K562 (cell line): ENCODE measurements around the gene BIRC5. TPM values are rescaled to one million over a fixed set of nuclear protein-coding genes. Genes with fewer than 3 reads are reported as not detected.

Experiments used
- MCM3 ChIP-seq: fragments of 450-650 bp; IDR thresholded peaks from 2 replicates; pipeline ENCODE4 v1.6.1; 2016
- MYC ChIP-seq, 2 experiments: fragments of 250-450 bp in 1 of 2; sonication (Bioruptor Pico) in 1 of 2; IDR thresholded peaks; 2 replicates each; pipeline versions ENCODE4 v1.5.1 to v1.6.1; 2012 to 2021; ENCODE audit warnings: low read depth in 2 of 2, borderline replicate concordance in 1 of 2, improper control_type of control experiment in 1 of 2, low read length in 1 of 2, mild to moderate bottlenecking in 1 of 2, moderate library complexity in 1 of 2
- NFIC ChIP-seq: fragments of 450-650 bp; IDR thresholded peaks from 2 replicates; pipeline ENCODE4 v1.6.1; 2017; ENCODE audit warnings: mild to moderate bottlenecking, inconsistent platforms
- NFYB ChIP-seq: IDR thresholded peaks from 2 replicates; pipeline ENCODE4 v1.6.1; 2011; ENCODE audit warnings: mild to moderate bottlenecking, moderate library complexity; ENCODE audit not compliant: insufficient read length; ENCODE audit errors: extremely low read depth
- RB1 ChIP-seq: fragments of 450-650 bp; IDR thresholded peaks from 2 replicates; pipeline ENCODE4 v1.6.1; 2017; ENCODE audit warnings: low read depth, mild to moderate bottlenecking
- SAFB ChIP-seq: fragments of 200-400 bp; formaldehyde crosslinking; IDR thresholded peaks from 2 replicates; pipeline ENCODE4 v1.6.1; 2017; ENCODE audit warnings: low read depth, low read length, borderline replicate concordance
- SMAD4 ChIP-seq: fragments of 250-450 bp; sonication (Bioruptor Pico); conservative IDR thresholded peaks from 2 replicates; pipeline ENCODE4 v1.8.0; 2021; ENCODE audit warnings: inconsistent platforms, mild to moderate bottlenecking, moderate library complexity
- ZNF133 ChIP-seq: fragments of 250-450 bp; sonication (Bioruptor Pico); IDR thresholded peaks from 2 replicates; pipeline ENCODE4 v1.4.0; 2020; ENCODE audit warnings: mild to moderate bottlenecking
- ZNF239 ChIP-seq: fragments of 250-450 bp; sonication (Bioruptor Pico); IDR thresholded peaks from 2 replicates; pipeline ENCODE4 v1.4.0; 2020; ENCODE audit warnings: mild to moderate bottlenecking
- ZNF282 ChIP-seq: sonication (generic); formaldehyde crosslinking; IDR thresholded peaks from 2 replicates; pipeline ENCODE4 v1.8.1; 2023; ENCODE audit warnings: missing genetic modification reagents
- polyA plus RNA-seq, 8 experiments: library from polyadenylated mRNA; depleted of rRNA in 4 of 8; stranded (reverse) in 5 of 8; unstranded in 3 of 8; fragments of >200 nt; fragmentation: Nextera tagmentation in 2 of 8; fragmentation: Illumina TruSeq in 1 of 8; extraction: Ambion mirVana in 2 of 8; extraction: Trizol in 1 of 8; gene quantifications; 2 replicates each; pipeline versions ENCODE4 v1.2.1 to v1.2.3, GENCODE V29; 2011 to 2014; ENCODE audit warnings: inconsistent platforms in 1 of 8, missing spikeins in 1 of 8
- total RNA-seq, 7 experiments: library from RNA; depleted of rRNA in 6 of 7; stranded (reverse); fragments of >200 nt in 6 of 7; fragmentation: Illumina TruSeq in 2 of 7; extraction: Trizol in 2 of 7; gene quantifications; 2 replicates each; pipeline versions ENCODE4 v1.2.1 to v1.2.3, GENCODE V29; 2011 to 2021; ENCODE audit warnings: low replicate concordance in 1 of 7
- TF ChIP-seq, protein P1 (sequence below), 2 experiments: fragments of 450-650 bp in 1 of 2; sonication (generic) in 1 of 2; formaldehyde crosslinking in 1 of 2; IDR thresholded peaks; 2 replicates each; pipeline versions ENCODE4 v1.7.1 to v1.9.0; 2016 to 2022; ENCODE audit warnings: inconsistent platforms in 1 of 2, mild to moderate bottlenecking in 1 of 2, missing genetic modification reagents in 1 of 2
- TF ChIP-seq, protein P2 (sequence below), 2 experiments: fragments of 150-350 bp in 1 of 2; IDR thresholded peaks; 2 replicates each; pipeline ENCODE4 v1.6.1; 2012 to 2016; ENCODE audit warnings: low read depth in 2 of 2, low read length in 2 of 2, mild to moderate bottlenecking in 1 of 2, moderate library complexity in 1 of 2
- TF ChIP-seq, protein P3 (sequence below): fragments of 250-450 bp; sonication (Bioruptor Pico); IDR thresholded peaks from 2 replicates; pipeline ENCODE4 v1.8.0; 2021; ENCODE audit warnings: borderline replicate concordance, mild to moderate bottlenecking, moderate library complexity; ENCODE audit not compliant: poor library complexity, severe bottlenecking

BIRC5 gene
- total and polyA plus RNA-seq, 9 of the 15 experiments (the other 6 are each of a cell fraction or from before 2014, with no cell fraction given): 64.4 to 140 (median 101) TPM

DNA sequence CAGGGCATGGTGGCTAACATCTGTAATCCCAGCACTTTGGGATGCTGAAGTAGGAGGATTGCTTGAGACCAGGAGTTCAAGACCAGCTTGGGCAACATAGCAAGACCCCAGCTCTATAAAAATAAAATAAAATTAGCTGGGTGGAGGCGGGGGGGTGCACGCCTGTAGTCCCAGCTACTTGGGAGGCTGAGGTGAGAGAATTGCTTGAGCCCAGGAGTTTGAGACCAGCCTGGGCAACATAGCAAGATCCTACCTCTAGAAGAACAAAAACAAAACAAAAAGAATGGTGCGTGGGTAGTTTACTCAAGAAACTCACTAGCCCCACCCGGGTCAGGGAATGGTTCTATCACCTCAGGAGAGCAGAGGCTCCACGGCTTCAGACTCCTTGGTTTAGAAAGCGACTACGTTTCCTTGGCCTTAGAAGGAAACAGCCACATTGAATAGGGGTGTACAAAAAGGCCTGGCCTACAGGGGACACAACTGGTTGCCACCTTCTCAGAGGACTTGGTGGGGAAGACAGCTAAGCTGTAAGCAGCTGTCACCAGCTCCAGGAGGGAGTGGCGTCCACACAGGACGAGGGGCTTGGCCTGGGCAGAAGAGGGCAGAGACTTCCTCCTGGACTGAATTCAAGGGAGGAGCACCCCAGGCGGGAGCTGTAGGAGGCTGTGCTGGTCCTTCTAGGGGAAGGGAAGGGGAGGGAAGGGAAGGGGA lies 27.9 kb upstream of the BIRC5 start (continued):
- TF ChIP-seq ZNF239 (CRISPR knock-in tag): no peak
- no peak for TF ChIP-seq MYC (IDR thresholded peaks at IDR 0.05; ENCODE audit: low read depth, low read length)
- no peak for TF ChIP-seq MYC (CRISPR knock-in tag; IDR thresholded peaks at IDR 0.05; ENCODE audit: borderline replicate concordance, low read depth)
- TF ChIP-seq RB1: peak; percentile 17; the same call in 1 of the 2 replicates
- TF ChIP-seq ZNF282 (CRISPR knock-in tag): peak; percentile 36; the same call in 1 of the 2 replicates
- TF ChIP-seq, protein P1, sequence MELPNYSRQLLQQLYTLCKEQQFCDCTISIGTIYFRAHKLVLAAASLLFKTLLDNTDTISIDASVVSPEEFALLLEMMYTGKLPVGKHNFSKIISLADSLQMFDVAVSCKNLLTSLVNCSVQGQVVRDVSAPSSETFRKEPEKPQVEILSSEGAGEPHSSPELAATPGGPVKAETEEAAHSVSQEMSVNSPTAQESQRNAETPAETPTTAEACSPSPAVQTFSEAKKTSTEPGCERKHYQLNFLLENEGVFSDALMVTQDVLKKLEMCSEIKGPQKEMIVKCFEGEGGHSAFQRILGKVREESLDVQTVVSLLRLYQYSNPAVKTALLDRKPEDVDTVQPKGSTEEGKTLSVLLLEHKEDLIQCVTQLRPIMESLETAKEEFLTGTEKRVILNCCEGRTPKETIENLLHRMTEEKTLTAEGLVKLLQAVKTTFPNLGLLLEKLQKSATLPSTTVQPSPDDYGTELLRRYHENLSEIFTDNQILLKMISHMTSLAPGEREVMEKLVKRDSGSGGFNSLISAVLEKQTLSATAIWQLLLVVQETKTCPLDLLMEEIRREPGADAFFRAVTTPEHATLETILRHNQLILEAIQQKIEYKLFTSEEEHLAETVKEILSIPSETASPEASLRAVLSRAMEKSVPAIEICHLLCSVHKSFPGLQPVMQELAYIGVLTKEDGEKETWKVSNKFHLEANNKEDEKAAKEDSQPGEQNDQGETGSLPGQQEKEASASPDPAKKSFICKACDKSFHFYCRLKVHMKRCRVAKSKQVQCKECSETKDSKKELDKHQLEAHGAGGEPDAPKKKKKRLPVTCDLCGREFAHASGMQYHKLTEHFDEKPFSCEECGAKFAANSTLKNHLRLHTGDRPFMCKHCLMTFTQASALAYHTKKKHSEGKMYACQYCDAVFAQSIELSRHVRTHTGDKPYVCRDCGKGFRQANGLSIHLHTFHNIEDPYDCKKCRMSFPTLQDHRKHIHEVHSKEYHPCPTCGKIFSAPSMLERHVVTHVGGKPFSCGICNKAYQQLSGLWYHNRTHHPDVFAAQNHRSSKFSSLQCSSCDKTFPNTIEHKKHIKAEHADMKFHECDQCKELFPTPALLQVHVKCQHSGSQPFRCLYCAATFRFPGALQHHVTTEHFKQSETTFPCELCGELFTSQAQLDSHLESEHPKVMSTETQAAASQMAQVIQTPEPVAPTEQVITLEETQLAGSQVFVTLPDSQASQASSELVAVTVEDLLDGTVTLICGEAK (IDR thresholded peaks at IDR 0.05): 0 out of 2 replicates have a peak, but pooled peaks have one; percentile 18
- TF ChIP-seq, protein P1 (CRISPR knock-in tag; IDR thresholded peaks at IDR 0.05): no peak
- TF ChIP-seq MCM3: no peak
- no peak for TF ChIP-seq SAFB
- TF ChIP-seq SMAD4 (CRISPR knock-in tag): no peak
- TF ChIP-seq, protein P2, sequence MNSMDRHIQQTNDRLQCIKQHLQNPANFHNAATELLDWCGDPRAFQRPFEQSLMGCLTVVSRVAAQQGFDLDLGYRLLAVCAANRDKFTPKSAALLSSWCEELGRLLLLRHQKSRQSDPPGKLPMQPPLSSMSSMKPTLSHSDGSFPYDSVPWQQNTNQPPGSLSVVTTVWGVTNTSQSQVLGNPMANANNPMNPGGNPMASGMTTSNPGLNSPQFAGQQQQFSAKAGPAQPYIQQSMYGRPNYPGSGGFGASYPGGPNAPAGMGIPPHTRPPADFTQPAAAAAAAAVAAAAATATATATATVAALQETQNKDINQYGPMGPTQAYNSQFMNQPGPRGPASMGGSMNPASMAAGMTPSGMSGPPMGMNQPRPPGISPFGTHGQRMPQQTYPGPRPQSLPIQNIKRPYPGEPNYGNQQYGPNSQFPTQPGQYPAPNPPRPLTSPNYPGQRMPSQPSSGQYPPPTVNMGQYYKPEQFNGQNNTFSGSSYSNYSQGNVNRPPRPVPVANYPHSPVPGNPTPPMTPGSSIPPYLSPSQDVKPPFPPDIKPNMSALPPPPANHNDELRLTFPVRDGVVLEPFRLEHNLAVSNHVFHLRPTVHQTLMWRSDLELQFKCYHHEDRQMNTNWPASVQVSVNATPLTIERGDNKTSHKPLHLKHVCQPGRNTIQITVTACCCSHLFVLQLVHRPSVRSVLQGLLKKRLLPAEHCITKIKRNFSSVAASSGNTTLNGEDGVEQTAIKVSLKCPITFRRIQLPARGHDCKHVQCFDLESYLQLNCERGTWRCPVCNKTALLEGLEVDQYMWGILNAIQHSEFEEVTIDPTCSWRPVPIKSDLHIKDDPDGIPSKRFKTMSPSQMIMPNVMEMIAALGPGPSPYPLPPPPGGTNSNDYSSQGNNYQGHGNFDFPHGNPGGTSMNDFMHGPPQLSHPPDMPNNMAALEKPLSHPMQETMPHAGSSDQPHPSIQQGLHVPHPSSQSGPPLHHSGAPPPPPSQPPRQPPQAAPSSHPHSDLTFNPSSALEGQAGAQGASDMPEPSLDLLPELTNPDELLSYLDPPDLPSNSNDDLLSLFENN (IDR thresholded peaks at IDR 0.05; ENCODE audit: low read depth in 2 of 2, low read length in 2 of 2): no peak
- TF ChIP-seq, protein P3, sequence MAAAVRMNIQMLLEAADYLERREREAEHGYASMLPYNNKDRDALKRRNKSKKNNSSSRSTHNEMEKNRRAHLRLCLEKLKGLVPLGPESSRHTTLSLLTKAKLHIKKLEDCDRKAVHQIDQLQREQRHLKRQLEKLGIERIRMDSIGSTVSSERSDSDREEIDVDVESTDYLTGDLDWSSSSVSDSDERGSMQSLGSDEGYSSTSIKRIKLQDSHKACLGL (CRISPR knock-in tag): no peak
- TF ChIP-seq NFIC: no peak
- no peak for TF ChIP-seq NFYB
- no peak for TF ChIP-seq ZNF133
